Loucy (cell line): ENCODE data around the gene UTP3.
A peak's percentile ranks its signal among the peaks of the same experiment; 100 is the strongest.
"Not testable (repeated sequence)": the region's sequence is repeated elsewhere in the genome, so short reads cannot be mapped to it uniquely, and the experiment has no call there.

Experiments
- H2AFZ ChIP-seq: fragments of 200-600 bp; sonication (generic); 2 replicates; pipeline ENCODE4 v1.6.0; 2016; ENCODE audit warnings: antibody characterized with exemption, mild to moderate bottlenecking, low read length, moderate library complexity
- H3F3A ChIP-seq: fragments of 200-600 bp; 2 replicates; pipeline ENCODE4 v1.6.0; 2016; ENCODE audit warnings: antibody characterized with exemption, low read depth, mild to moderate bottlenecking
- H3K27me3 ChIP-seq: fragments of 200-600 bp; sonication (generic); 2 replicates; pipeline ENCODE4 v1.6.1; 2014; ENCODE audit warnings: low read length, mild to moderate bottlenecking; ENCODE audit not compliant: insufficient read depth, poor library complexity, severe bottlenecking
- H3K36me3 ChIP-seq: fragments of 200-600 bp; sonication (generic); 2 replicates; pipeline ENCODE4 v1.6.1; 2016; ENCODE audit warnings: low read length; ENCODE audit not compliant: insufficient read depth
- H3K4me1 ChIP-seq: fragments of 200-600 bp; sonication (generic); 2 replicates; pipeline ENCODE4 v1.5.1; 2014; ENCODE audit warnings: low read length, mild to moderate bottlenecking; ENCODE audit not compliant: insufficient read depth, poor library complexity, severe bottlenecking
- H3K4me2 ChIP-seq: fragments of 200-600 bp; sonication (generic); 2 replicates; pipeline ENCODE4 v1.6.0; 2014; ENCODE audit warnings: antibody characterized with exemption, low read length, low read depth, mild to moderate bottlenecking; ENCODE audit not compliant: poor library complexity, severe bottlenecking
- H3K4me3 ChIP-seq: fragments of 200-600 bp; sonication (generic); 2 replicates; pipeline ENCODE4 v1.5.1; 2014; ENCODE audit warnings: low read length, mild to moderate bottlenecking, mixed read lengths; ENCODE audit not compliant: poor library complexity, severe bottlenecking
- H3K79me2 ChIP-seq: fragments of 200-600 bp; sonication (generic); 2 replicates; pipeline ENCODE4 v1.6.1; 2014; ENCODE audit warnings: low read length; ENCODE audit not compliant: insufficient read depth
- H3K9ac ChIP-seq: fragments of 200-600 bp; sonication (generic); 2 replicates; pipeline ENCODE4 v1.6.0; 2014; ENCODE audit warnings: mild to moderate bottlenecking, low read depth, low read length, moderate library complexity; ENCODE audit not compliant: poor library complexity, severe bottlenecking
- H3K9me2 ChIP-seq: fragments of 200-600 bp; sonication (generic); replicated peaks from 2 replicates; pipeline ENCODE4 v1.6.1; 2016; ENCODE audit warnings: low read depth, low read length, mixed read lengths
- H3K9me3 ChIP-seq: fragments of 200-600 bp; sonication (generic); 2 replicates; pipeline ENCODE4 v1.6.1; 2014; ENCODE audit warnings: mild to moderate bottlenecking, antibody characterized with exemption, low read length, low read depth; ENCODE audit not compliant: insufficient read depth
- H4K20me1 ChIP-seq: fragments of 200-600 bp; sonication (generic); 2 replicates; pipeline ENCODE4 v1.6.0; 2014; ENCODE audit warnings: antibody characterized with exemption, low read length, mild to moderate bottlenecking; ENCODE audit not compliant: insufficient read depth, poor library complexity, severe bottlenecking
- CTCF ChIP-seq: fragments of 200-600 bp; sonication (generic); conservative IDR thresholded peaks from 2 replicates; pipeline ENCODE4 v1.5.1; 2014; ENCODE audit warnings: mild to moderate bottlenecking, antibody characterized with exemption, low read length
- EZH2phosphoT487 ChIP-seq: fragments of 200-600 bp; IDR thresholded peaks from 2 replicates; pipeline ENCODE4 v1.6.1; 2018; ENCODE audit warnings: antibody characterized with exemption, mild to moderate bottlenecking, moderate library complexity, borderline replicate concordance

UTP3 gene

GRCh38 chr4:70687392-70687791 lies 940 bp upstream of the UTP3 start:
- Histone ChIP-seq H3K4me2 (peak overlapping the region; percentile 87), H2AFZ (peak overlapping the region; percentile 97), H3K9ac (peak overlapping the region; percentile 90), H3K9me2 (no peaks in the 10 kb centered on the region), H3K36me3 (no peaks in the 10 kb centered on the region), H3K4me3 (peak overlapping the region; percentile 90), H3K79me2 (peaks cover 45% of the 10 kb centered on the region), H3K9me3 (no peaks in the 10 kb centered on the region), H4K20me1 (peaks cover 23% of the 10 kb centered on the region), H3F3A (no peaks in the 10 kb centered on the region), H3K4me1 (peaks cover 29% of the 10 kb centered on the region), H3K27me3 (no peaks in the 10 kb centered on the region)
- no peak for TF ChIP-seq CTCF
- no peak for TF ChIP-seq EZH2phosphoT487

DNA sequence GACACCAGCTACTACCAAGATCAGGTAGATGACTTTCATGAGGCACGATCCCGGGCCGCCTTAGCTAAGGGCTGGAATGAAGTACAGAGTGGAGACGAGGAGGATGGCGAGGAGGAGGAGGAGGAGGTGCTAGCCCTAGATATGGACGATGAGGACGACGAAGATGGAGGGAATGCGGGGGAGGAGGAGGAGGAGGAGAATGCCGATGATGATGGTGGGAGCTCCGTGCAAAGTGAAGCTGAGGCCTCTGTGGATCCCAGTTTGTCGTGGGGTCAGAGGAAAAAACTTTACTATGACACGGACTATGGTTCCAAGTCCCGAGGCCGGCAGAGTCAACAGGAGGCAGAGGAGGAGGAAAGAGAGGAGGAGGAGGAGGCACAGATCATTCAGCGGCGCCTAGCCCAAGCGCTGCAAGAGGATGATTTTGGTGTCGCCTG lies 481 bp downstream of the UTP3 start:
- H3K9me3 ChIP-seq, result no peaks in the 10 kb centered on the region
- no peaks in the 10 kb centered on the region for H3F3A ChIP-seq
- peak overlapping the region; percentile 90 for H3K4me3 ChIP-seq
- peak overlapping the region; percentile 97 for H2AFZ ChIP-seq
- no peaks in the 10 kb centered on the region for H3K36me3 ChIP-seq
- no peaks in the 10 kb centered on the region for H3K9me2 ChIP-seq
- no peak for TF ChIP-seq EZH2phosphoT487
- no peak for TF ChIP-seq CTCF
- H3K4me2 ChIP-seq, result peak overlapping the region; percentile 87
- no peaks in the 10 kb centered on the region for H3K27me3 ChIP-seq
- H3K79me2 ChIP-seq, result peaks cover 45% of the 10 kb centered on the region
- H3K9ac ChIP-seq, result peak overlapping the region; percentile 90
- peaks cover 29% of the 10 kb centered on the region for H3K4me1 ChIP-seq
- peaks cover 23% of the 10 kb centered on the region for H4K20me1 ChIP-seq

GRCh38 chr4:70691661-70692060 lies 3.3 kb downstream of the UTP3 start:
- H3F3A ChIP-seq, result no peaks in the 10 kb centered on the region
- peaks cover 45% of the 10 kb centered on the region for H3K79me2 ChIP-seq
- H3K36me3 ChIP-seq, result no peaks in the 10 kb centered on the region
- no peaks in the 10 kb centered on the region for H3K9me3 ChIP-seq
- H2AFZ ChIP-seq, result no peak overlapping the region
- H3K4me2 ChIP-seq, result peak overlapping the region; percentile 87
- H3K9me2 ChIP-seq, result no peaks in the 10 kb centered on the region
- H3K9ac ChIP-seq, result peak overlapping the region; percentile 5
- no peak for TF ChIP-seq CTCF
- no peak for TF ChIP-seq EZH2phosphoT487
- peak overlapping the region; percentile 58 for H3K4me3 ChIP-seq
- no peaks in the 10 kb centered on the region for H3K27me3 ChIP-seq
- peaks cover 29% of the 10 kb centered on the region for H3K4me1 ChIP-seq
- H4K20me1 ChIP-seq, result peaks cover 23% of the 10 kb centered on the region

DNA sequence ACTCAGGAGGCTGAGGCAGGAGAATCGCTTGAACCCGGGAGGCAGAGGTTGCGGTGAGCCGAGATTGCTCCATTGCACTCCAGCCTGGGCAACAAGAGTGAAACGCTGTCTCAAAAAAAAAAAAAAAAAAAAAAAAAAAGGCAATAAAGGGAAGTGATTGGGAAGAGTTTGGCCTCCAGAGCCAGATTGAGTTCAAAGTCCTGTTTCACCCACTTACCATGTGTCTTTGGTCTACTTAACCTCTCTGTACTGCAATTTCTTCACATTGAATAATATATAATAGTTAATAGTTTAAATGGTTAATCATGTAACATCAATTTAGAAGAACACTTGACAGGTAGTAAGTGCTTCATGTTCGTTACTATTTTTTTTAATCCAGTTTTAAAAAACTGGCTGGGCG lies 6.3 kb downstream of the UTP3 start:
- H2AFZ ChIP-seq, H3K9me2 ChIP-seq, H3K4me3 ChIP-seq, H3F3A ChIP-seq, H3K27me3 ChIP-seq, H3K9ac ChIP-seq, H3K9me3 ChIP-seq, H3K4me2 ChIP-seq, H3K36me3 ChIP-seq: not testable (repeated sequence)
- Histone ChIP-seq H3K4me1 (peaks cover 18% of the 10 kb centered on the region), H4K20me1 (peaks cover 15% of the 10 kb centered on the region), H3K79me2 (peaks cover 27% of the 10 kb centered on the region)

GRCh38 chr4:70698435-70698834 lies 10.1 kb downstream of the UTP3 start:
- not testable (repeated sequence) for H3K9me3 ChIP-seq, H3K27me3 ChIP-seq, H3K9me2 ChIP-seq, H4K20me1 ChIP-seq, H3K79me2 ChIP-seq, H2AFZ ChIP-seq, H3K4me3 ChIP-seq, H3K9ac ChIP-seq, H3K36me3 ChIP-seq, H3K4me1 ChIP-seq, H3K4me2 ChIP-seq, H3F3A ChIP-seq
